HG02943 (cell line): ENCODE data around the gene PKMYT1.

Experiments
- ATAC-seq: cut with Tn5 transposase; IDR thresholded peaks from one replicate; pipeline ENCODE4 v1.9.1; 2021; ENCODE audit warnings: mild to moderate bottlenecking, low read depth, moderate library complexity; ENCODE audit not compliant: unreplicated experiment

Gene PKMYT1

GRCh38 chr16:2975161-2975795, 5.0 kb downstream of the PKMYT1 start:
- no peak for ATAC-seq

DNA sequence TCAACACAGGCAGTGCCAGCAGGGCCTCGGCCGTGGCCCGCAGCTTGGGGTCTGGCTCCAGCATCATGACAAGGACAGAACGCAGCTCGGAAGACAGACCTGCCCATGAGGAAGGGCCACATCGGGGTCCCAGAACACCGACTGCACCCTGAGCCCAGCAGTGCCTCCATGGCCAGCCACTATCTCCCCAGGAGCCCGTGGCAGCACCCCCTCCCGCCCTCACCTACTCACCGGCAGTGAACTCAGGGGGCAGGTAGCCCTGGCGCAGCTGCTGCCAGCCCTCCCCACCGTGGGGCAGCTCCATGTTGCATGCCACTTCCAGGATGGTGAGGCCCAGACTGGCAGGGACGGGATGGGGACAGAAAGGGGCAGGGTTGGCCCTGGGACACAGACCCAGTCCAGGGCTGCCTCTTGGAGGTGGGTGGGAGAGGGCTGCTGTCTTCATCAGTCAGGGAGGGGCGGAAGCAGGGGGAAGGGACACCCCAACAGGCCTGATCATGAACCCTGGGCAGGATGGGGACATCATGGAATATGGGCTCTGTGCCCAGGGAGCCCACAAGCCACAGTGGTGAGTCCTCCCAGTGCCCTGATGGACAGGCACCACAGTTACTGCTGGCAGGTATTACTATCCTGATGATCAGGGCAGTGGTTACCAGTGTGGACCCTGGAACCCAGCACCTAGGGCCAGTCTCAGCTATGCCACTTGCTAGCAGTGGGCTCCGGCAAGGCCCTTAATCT, 5.8 kb downstream of the PKMYT1 start:
- ATAC-seq: no peak

- no peak for ATAC-seq
These were observed 6.5 kb downstream of the PKMYT1 start for GRCh38 chr16:2973605-2974318.

GRCh38 chr16:2973093-2973492, 7.2 kb downstream of the PKMYT1 start:
- no peak for ATAC-seq

- no peak for ATAC-seq
These were observed 8.1 kb downstream of the PKMYT1 start for GRCh38 chr16:2971985-2972784.

GRCh38 chr16:2971134-2971984, 8.9 kb downstream of the PKMYT1 start:
- ATAC-seq: no peak

DNA sequence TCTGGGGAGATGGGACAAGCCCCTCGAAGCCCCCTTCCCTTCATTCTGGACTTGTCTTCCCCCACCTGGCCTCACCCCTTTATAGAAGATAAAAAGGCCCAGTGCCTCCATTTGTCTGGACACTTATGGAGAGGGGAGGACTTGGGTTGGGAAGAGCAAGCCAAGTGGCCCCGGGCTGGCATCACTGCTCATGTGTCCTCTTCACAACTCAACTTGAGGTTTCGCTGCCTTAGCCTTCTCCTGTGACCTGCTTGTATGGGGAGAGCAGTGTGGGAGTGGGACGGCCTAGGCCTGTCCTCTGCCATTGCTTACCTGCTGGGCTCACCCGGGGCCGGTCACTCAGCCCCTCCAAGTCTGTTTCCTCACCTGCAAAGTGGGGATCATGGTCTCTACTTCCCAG, 9.7 kb downstream of the PKMYT1 start:
- no peak for ATAC-seq

DNA sequence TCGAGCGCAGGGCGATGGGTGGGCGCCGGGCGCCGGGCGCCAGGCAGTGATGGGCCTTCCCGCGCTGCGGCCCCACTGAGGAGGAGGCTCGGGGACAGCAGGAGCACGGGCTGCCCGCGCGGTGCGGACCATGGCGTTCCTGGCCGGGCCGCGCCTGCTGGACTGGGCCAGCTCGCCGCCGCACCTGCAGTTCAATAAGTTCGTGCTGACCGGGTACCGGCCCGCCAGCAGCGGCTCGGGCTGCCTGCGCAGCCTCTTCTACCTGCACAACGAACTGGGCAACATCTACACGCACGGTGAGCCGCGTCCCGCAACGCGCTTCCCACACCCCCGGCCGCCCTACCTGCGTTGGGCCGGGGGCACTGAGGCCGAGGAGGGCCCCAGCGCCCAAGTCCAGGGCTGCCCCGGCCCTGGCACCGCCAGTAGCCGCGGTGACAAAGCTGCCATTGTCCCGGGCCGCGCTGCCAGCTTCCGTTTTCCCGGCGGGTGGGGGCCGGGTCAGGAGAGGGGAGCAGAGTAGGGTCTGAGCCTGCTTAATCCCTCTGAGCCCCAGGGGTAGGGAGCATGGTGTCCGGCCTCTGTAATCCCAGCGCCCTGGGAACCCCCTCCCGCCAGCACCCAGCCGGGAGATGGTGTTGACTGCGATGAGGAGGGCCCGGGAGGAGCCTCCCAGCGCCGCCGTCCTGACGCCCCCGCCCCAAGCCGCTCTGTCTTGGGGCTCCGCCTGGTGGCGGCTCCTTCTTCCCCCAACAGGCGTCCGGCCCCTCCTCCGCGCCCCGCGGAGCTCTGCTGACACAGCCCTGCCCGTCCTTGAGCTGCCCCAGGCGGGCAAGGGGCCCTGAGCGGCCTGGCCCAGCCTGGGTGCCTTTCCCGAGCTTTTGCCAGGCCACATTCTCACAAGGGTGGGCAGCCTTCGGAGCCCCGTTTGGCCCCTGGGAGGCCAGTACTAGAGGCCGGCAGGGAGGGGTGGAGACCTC, 10.4 kb downstream of the PKMYT1 start:
- ATAC-seq: peak; percentile 5

DNA sequence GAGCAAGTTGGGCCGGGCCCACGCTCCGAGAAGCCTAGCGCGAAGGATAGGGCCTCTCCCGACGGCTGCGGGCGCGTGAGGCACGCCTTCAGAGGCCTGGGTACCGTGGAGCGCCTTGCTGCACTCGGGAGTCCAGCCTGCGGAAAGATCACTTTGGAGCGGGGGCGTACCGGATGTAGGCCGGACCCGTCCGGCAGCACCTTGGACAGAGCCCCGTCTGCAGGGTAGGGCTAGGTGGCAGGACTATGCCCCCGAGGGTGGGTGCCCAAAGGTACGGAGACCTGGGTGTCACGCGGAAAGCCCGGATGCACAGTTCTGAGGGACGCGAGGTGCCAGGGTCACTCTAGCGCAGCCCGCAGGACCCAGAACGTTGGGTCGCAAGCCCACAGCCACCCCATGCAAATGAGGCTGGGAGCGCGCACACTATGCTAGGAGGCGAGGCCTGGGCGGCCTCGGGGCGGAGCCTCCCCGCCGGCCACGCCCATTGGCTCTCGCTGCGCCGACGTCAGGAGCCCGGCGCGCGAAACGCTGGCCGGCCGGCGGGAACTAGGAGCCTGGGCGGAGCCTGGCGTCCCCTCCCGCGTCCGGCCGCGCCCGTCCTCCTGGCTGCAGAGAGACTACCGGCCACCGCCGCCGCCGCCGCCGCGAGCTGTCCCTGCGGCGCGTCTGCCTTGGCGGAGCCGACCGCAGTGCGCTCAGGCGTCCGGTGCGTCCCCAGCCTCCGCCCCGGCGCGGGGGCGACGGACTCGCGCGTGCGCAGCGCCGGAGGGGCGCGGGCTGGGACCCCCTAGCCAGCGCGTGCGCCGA, 11.3 kb downstream of the PKMYT1 start, which contains the start of gene PAQR4:
TSS of gene PAQR4 (plus strand) at position 611 of the 807 bp plus-strand sequence. CDS start 327 bp downstream, outside the sequence.
- peak; percentile 64 for ATAC-seq

DNA sequence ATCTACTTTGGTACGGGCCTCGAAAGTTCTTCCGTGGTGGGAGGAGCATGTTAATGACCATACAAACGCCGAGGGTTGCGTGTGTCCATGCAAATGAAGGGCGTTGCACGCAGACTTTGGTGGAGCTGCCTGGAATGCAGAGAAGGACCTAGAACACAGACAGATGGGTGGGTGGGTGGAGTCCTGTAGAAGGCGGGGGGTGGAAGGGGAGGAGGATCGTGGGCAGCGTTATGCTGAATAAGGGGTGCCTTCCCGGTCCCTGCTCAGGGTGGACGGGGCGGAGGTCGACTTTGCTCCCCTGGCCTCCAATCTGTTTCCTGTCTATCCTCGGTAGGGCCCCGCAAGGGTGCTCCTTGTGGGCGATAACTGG, 11.9 kb downstream of the PKMYT1 start:
- ATAC-seq: no peak

DNA sequence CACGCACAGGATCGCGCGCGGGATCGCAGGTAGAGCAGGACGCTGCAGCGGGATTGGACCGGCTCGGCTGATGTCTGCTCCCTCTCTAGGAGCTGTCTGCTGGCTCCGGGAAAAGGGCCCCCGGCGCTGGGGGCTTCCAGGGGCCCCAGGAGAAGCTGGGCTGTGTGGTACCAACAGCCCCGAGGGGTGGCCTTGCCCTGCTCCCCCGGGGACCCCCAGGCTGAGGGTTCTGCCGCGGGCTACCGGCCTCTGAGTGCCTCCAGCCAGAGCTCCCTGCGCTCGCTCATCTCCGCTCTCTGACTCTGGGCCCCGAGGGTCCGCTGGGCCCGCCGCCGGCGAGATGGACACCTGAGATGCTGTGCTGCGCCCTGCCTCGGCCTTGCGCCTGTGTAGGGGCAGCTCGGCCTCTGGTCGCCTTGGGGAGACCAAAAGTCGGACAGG, 12.5 kb downstream of the PKMYT1 start:
- no peak for ATAC-seq

- no peak for ATAC-seq
These were observed 13.0 kb downstream of the PKMYT1 start for GRCh38 chr16:2967211-2967631.

- no peak for ATAC-seq
These were observed 13.4 kb downstream of the PKMYT1 start for GRCh38 chr16:2966808-2967191.

DNA sequence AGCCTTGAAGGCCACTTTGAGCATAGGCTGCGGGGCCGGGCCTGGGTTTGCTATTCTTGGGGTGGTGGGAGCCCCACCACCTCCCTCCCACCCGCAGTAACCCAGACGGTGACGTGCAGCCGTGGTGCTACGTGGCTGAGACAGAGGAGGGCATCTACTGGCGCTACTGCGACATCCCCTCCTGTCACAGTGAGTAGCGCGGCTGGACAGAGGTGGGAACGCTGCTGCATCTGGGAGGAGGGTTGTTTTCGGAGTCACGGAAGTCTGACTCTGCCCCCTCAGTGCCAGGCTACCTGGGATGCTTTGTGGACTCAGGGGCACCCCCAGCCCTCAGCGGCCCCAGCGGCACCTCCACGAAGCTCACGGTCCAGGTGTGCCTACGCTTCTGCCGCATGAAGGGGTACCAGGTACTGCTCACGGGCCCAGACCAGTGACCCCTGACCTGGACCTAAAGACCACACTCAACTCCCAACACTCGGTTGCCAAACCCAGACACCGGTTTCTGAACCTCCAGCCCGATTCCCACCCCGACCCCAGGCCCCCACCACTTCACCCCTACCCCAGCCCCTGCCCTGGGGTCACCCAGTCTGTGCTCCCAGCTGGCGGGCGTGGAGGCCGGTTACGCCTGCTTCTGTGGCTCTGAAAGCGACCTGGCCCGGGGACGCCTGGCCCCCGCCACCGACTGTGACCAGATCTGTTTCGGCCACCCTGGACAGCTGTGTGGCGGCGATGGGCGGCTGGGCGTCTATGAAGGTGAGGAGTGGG, 14.0 kb downstream of the PKMYT1 start:
- no peak for ATAC-seq

- ATAC-seq: no peak
These were observed 15.5 kb downstream of the PKMYT1 start for GRCh38 chr16:2964475-2965336.
